GM12878 (cell line): ENCODE results near the gene TEX9. TPM values are rescaled to one million over a fixed set of nuclear protein-coding genes. Genes with fewer than 3 reads are reported as not detected.

Experiments
- ATAC-seq: fragments of 200-7000 bp; cut with Tn5 transposase; 3 replicates; pipeline ENCODE4 v1.9.1; 2020; ENCODE audit warnings: mild to moderate bottlenecking, moderate library complexity
- BruUV-seq: library from RNA; stranded (reverse); fragments of 400-500 nt; replicated peaks from 2 replicates; lab custom pipeline; 2021; lab: Mats Ljungman, UMichigan
- CTCF ChIA-PET: fragments of 300-600 bp; sonication (Branson Sonifier 250); formaldehyde crosslinking; extraction: SDS; loops from one replicate; lab custom pipeline; 2021; ENCODE audit warnings: inconsistent platforms; lab: Yijun Ruan, JAX
- POLR2A ChIA-PET: fragments of 350-600 bp; formaldehyde crosslinking; extraction: SDS; loops from one replicate; lab custom pipeline; 2021; ENCODE audit warnings: inconsistent platforms; lab: Charles Lee
- RAD21 ChIA-PET: fragments of 300-600 bp; sonication (Branson Sonifier 250); formaldehyde crosslinking; loops from one replicate; lab custom pipeline; 2023; ENCODE audit warnings: antibody characterized with exemption; ENCODE audit not compliant: unreplicated experiment; lab: Charles Lee
- SMC1A ChIA-PET: fragments of 300-600 bp; sonication (Branson Sonifier 250); formaldehyde crosslinking; loops from one replicate; lab custom pipeline; 2023; ENCODE audit not compliant: unreplicated experiment, uncharacterized antibody; lab: Charles Lee
- DNase-seq: peaks from one replicate; pipeline ENCODE4 v3.0.0-alpha.2; 2011; ENCODE audit warnings: low read depth, low spot score
- FAIRE-seq: peaks from 3 replicates; lab custom pipeline; 2011; peaks lifted over from hg19 to GRCh38; lab: Jason Lieb, UNC
- H2AFZ ChIP-seq: 2 replicates; pipeline ENCODE4 v1.6.0; 2011; ENCODE audit warnings: low read depth, low read length, control low read depth; ENCODE audit not compliant: control insufficient read depth
- H3K27ac ChIP-seq: 2 replicates; pipeline ENCODE4 v1.5.1; 2011; ENCODE audit warnings: control low read depth; ENCODE audit not compliant: control insufficient read depth, insufficient read depth
- H3K27me3 ChIP-seq, 2 experiments: replicated peaks in 1 of 2; 2 replicates each; pipeline versions ENCODE4 v1.6.0 to v1.6.1; 2011; ENCODE audit warnings: low read length in 1 of 2; ENCODE audit not compliant: control insufficient read depth in 2 of 2, insufficient read depth in 2 of 2
- H3K36me3 ChIP-seq, 2 experiments: 2 replicates each; pipeline ENCODE4 v1.5.1; 2011; ENCODE audit warnings: low read length in 1 of 2; ENCODE audit not compliant: control insufficient read depth in 2 of 2, insufficient read depth in 2 of 2
- H3K4me1 ChIP-seq: 2 replicates; pipeline ENCODE4 v1.6.1; 2011; ENCODE audit warnings: mild to moderate bottlenecking, low read length, moderate library complexity, mixed read lengths; ENCODE audit not compliant: control insufficient read depth, insufficient read depth
- H3K4me2 ChIP-seq: 2 replicates; pipeline ENCODE4 v1.6.0; 2011; ENCODE audit warnings: control low read depth; ENCODE audit not compliant: control insufficient read depth, insufficient read depth
- H3K4me3 ChIP-seq: fragments of 200-600 bp; sonication (generic); 2 replicates; pipeline ENCODE4 v1.5.1; 2016
- H3K79me2 ChIP-seq: 2 replicates; pipeline ENCODE4 v1.6.0; 2011; ENCODE audit warnings: low read length; ENCODE audit not compliant: control insufficient read depth, insufficient read depth
- H3K9ac ChIP-seq: 2 replicates; pipeline ENCODE4 v1.8.0; 2011; ENCODE audit warnings: low read length, control low read depth, mixed read lengths; ENCODE audit not compliant: control insufficient read depth, insufficient read depth
- H3K9me3 ChIP-seq: replicated peaks from 3 replicates; pipeline ENCODE4 v1.5.1; 2011; ENCODE audit warnings: mild to moderate bottlenecking, low read length; ENCODE audit not compliant: control insufficient read depth, insufficient read depth
- H4K20me1 ChIP-seq: 2 replicates; pipeline ENCODE4 v1.6.0; 2011; ENCODE audit not compliant: control insufficient read depth, insufficient read depth
- BMI1 ChIP-seq: fragments of 450-650 bp; IDR thresholded peaks from 2 replicates; pipeline ENCODE4 v1.6.1; 2016; ENCODE audit warnings: mild to moderate bottlenecking, moderate library complexity, borderline replicate concordance
- CBFB ChIP-seq: IDR thresholded peaks from 2 replicates; pipeline ENCODE4 v1.6.1; 2016; ENCODE audit warnings: antibody characterized with exemption, low read depth
- CHD2 ChIP-seq: IDR thresholded peaks from 2 replicates; pipeline ENCODE4 v1.6.1; 2011; ENCODE audit warnings: low read depth, low read length, improper control_type of control experiment, borderline replicate concordance
- CHD4 ChIP-seq: fragments of 200-600 bp; sonication (generic); IDR thresholded peaks from 2 replicates; pipeline ENCODE4 v1.6.1; 2016; ENCODE audit warnings: mild to moderate bottlenecking
- CREM ChIP-seq: IDR thresholded peaks from 2 replicates; pipeline ENCODE4 v1.6.1; 2014; ENCODE audit warnings: antibody characterized with exemption, low read depth
- ETV6 ChIP-seq, 2 experiments: fragments of 450-650 bp in 1 of 2; IDR thresholded peaks in 1 of 2; conservative IDR thresholded peaks in 1 of 2; 2 replicates each; pipeline ENCODE4 v1.6.1; 2014; ENCODE audit warnings: antibody characterized with exemption in 1 of 2, borderline replicate concordance in 1 of 2, low read depth in 1 of 2, mild to moderate bottlenecking in 1 of 2, moderate library complexity in 1 of 2
- GATAD2B ChIP-seq: fragments of 450-650 bp; conservative IDR thresholded peaks from 2 replicates; pipeline ENCODE4 v1.6.1; 2017; ENCODE audit warnings: low read depth, mild to moderate bottlenecking, moderate library complexity
- MEF2B ChIP-seq: fragments of 450-650 bp; IDR thresholded peaks from 2 replicates; pipeline ENCODE4 v1.6.1; 2018; ENCODE audit warnings: mild to moderate bottlenecking, moderate library complexity; ENCODE audit not compliant: partially characterized antibody, poor library complexity, severe bottlenecking
- NBN ChIP-seq: fragments of 450-650 bp; IDR thresholded peaks from 2 replicates; pipeline ENCODE4 v1.6.1; 2016
- NR2C1 ChIP-seq: fragments of 450-650 bp; IDR thresholded peaks from 2 replicates; pipeline ENCODE4 v1.6.1; 2017; ENCODE audit warnings: antibody characterized with exemption, mild to moderate bottlenecking, moderate library complexity
- NR2F1 ChIP-seq: fragments of 450-650 bp; conservative IDR thresholded peaks from 2 replicates; pipeline ENCODE4 v1.6.1; 2017; ENCODE audit warnings: mild to moderate bottlenecking
- PML ChIP-seq: IDR thresholded peaks from 2 replicates; pipeline ENCODE4 v1.6.1; 2012; ENCODE audit warnings: low read length, inconsistent platforms
- RBBP5 ChIP-seq: fragments of 200-600 bp; sonication (generic); conservative IDR thresholded peaks from 2 replicates; pipeline ENCODE4 v1.6.1; 2016
- SRF ChIP-seq, 2 experiments: IDR thresholded peaks; 2 replicates each; pipeline ENCODE4 v1.6.1; 2011; ENCODE audit warnings: low read depth in 2 of 2, low read length in 2 of 2, mild to moderate bottlenecking in 1 of 2, moderate library complexity in 1 of 2
- TCF7 ChIP-seq: IDR thresholded peaks from 2 replicates; pipeline ENCODE4 v1.6.1; 2014; ENCODE audit warnings: antibody characterized with exemption, borderline replicate concordance
- ZZZ3 ChIP-seq: IDR thresholded peaks from 2 replicates; pipeline ENCODE4 v1.6.1; 2011; ENCODE audit warnings: low read depth; ENCODE audit not compliant: control insufficient read depth, insufficient read length
- WGBS: methylation state at CpG from one replicate; pipeline ENCODE4 v1.1.6; 2016; ENCODE audit warnings: low lambda C conversion rate; ENCODE audit not compliant: insufficient replicate concordance, insufficient coverage; ENCODE audit errors: missing lambda C conversion rate; 5-methylcytosine and 5-hydroxymethylcytosine counted together
- in situ Hi-C: fragments of 300-500 bp; cut with MboI; formaldehyde crosslinking; loops from 9 replicates; pipeline ENCODE4 v1.14.3; 2018; ENCODE audit warnings: mixed read lengths
- intact Hi-C: fragments of 100-400 bp; cut with micrococcal nuclease; formaldehyde crosslinking; loops from one replicate; pipeline ENCODE4 v1.14.2; 2022; ENCODE audit not compliant: unreplicated experiment
- polyA plus RNA-seq, 11 experiments: library from polyadenylated mRNA; depleted of rRNA in 4 of 11; unstranded in 6 of 11; stranded (reverse) in 5 of 11; fragments of >200 nt; fragmentation: Nextera tagmentation in 4 of 11; fragmentation: Illumina TruSeq in 1 of 11; extraction: Ambion mirVana in 4 of 11; extraction: Trizol in 1 of 11; gene quantifications; 1 replicate in 1 of 11; 2 replicates in 10 of 11; pipeline versions ENCODE4 v1.2.1 to v1.2.3, GENCODE V29; 2011 to 2016; ENCODE audit warnings: inconsistent platforms in 2 of 11, missing spikeins in 2 of 11, low read depth in 1 of 11
- total RNA-seq, 4 experiments: library from RNA; depleted of rRNA in 3 of 4; stranded (reverse); fragments of >200 nt in 3 of 4; fragmentation: Illumina TruSeq in 1 of 4; extraction: Trizol in 1 of 4; gene quantifications; 2 replicates each; pipeline versions ENCODE4 v1.2.1 to v1.2.3, GENCODE V29; 2013 to 2021
- TF ChIP-seq, protein P1 (sequence below): IDR thresholded peaks from 2 replicates; pipeline ENCODE4 v1.6.1; 2012; ENCODE audit warnings: low read length, inconsistent platforms

TEX9 gene
- total and polyA plus RNA-seq, 10 of the 15 experiments (the other 5 are each of a cell fraction or from before 2014, with no cell fraction given), result 9.0 to 155 (median 70.0) TPM

DNA sequence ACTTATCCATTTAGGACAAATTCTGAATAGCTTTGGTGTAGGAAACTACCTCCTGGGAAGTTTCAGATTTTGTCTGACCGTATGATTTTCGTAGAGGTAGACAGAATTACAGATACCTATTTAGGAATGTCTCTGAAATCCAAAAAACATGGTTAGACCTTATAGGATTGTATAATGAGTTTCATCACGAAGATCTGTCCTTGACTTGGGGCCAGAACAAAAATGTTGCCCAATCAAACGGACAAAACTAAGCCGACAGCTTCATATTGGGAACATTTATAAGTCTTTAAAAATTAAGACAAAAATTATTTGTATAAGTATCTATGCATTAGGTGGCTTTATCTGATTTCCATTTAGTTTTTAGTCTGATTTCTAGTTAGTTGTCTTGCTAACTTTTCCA, 67.1 kb downstream of the TEX9 start:
- RAD21 ChIA-PET, result interaction anchor here (1.9 kb wide), 1 partner anchor 183 kb away, joined by 4 read pairs; no protein-coding TSS in a partner anchor
- no peaks in the 10 kb centered on the region for H3K79me2 ChIP-seq
- SMC1A ChIA-PET, result interaction anchor here (0.6 kb wide), 1 partner anchor 14 kb away, joined by 3 read pairs; no protein-coding TSS in a partner anchor
- intact Hi-C loops, result no loop called here
- 98% methylated on average over 5 of the region's 5 CpGs for WGBS
- no peak overlapping the region for H3K4me2 ChIP-seq
- FAIRE-seq, result no peak
- CTCF ChIA-PET, result interaction anchor here (0.6 kb wide), 1 partner anchor 115 kb away, joined by 3 read pairs; no protein-coding TSS in a partner anchor
- ATAC-seq, result no peak
- TF ChIP-seq SRF (IDR thresholded peaks at IDR 0.05; ENCODE audit: low read depth in 2 of 2, low read length in 2 of 2) (no peak), PML (no peak), NR2F1 (no peak), RBBP5 (no peak), CHD4 (no peak), NBN (no peak), CHD2 (no peak), NR2C1 (no peak), TCF7 (no peak), ETV6 (conservative IDR thresholded peaks at IDR 0.05 in 1 of 2, IDR thresholded peaks at IDR 0.05 in 1 of 2; ENCODE audit: borderline replicate concordance in 1 of 2, low read depth in 1 of 2) (no peak), GATAD2B (no peak), CBFB (no peak), CREM (no peak), ZZZ3 (no peak), MEF2B (no peak), BMI1 (no peak)
- TF ChIP-seq, protein P1, sequence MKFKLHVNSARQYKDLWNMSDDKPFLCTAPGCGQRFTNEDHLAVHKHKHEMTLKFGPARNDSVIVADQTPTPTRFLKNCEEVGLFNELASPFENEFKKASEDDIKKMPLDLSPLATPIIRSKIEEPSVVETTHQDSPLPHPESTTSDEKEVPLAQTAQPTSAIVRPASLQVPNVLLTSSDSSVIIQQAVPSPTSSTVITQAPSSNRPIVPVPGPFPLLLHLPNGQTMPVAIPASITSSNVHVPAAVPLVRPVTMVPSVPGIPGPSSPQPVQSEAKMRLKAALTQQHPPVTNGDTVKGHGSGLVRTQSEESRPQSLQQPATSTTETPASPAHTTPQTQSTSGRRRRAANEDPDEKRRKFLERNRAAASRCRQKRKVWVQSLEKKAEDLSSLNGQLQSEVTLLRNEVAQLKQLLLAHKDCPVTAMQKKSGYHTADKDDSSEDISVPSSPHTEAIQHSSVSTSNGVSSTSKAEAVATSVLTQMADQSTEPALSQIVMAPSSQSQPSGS, result no peak
- no peak overlapping the region for H2AFZ ChIP-seq
- no peaks in the 10 kb centered on the region for H4K20me1 ChIP-seq
- in situ Hi-C loops, result loop anchor here (5.0 to 25.0 kb wide), 2 partner anchors 185 to 770 kb away; no protein-coding TSS in a partner anchor
- no peaks in the 10 kb centered on the region for H3K9me3 ChIP-seq
- no peaks in the 10 kb centered on the region for H3K27me3 ChIP-seq
- no peak overlapping the region for H3K9ac ChIP-seq
- BruUV-seq, result no TSS peak
- no peaks in the 10 kb centered on the region for H3K4me1 ChIP-seq
- peaks cover 0 to 9% of the 10 kb centered on the region in 2 experiments; a peak in 1 of 4 replicates for H3K36me3 ChIP-seq
- DNase-seq, result no peak
- H3K4me3 ChIP-seq, result no peak overlapping the region
- POLR2A ChIA-PET, result no interaction called here
- H3K27ac ChIP-seq, result no peak overlapping the region
